Measurements from ENCODE around the gene SYTL5.

SYTL5 gene

DNA sequence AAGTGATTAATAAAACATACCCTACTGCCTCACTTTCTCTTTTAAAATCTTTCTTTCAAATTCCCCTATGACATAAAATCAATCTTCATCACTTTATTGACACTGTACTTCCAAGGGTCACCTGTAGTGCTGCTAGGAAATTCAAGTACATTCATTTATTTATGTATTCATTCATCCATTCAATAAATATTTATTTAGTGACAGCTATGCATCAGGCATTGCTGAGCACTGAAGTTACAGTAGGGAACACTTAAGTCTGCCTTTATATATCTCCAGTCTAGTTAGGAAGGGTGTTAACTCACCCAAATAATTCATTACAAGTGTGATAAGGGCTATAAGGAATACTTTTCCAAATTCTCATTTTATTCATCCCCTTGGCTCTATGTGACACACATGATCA lies 2.3 kb downstream of the SYTL5 start:
- in situ Hi-C loops (cut with MboI; ENCODE audit: low pct_unique_long_range_greater_than_20kb, low sequenced_read_pairs, unreplicated experiment): no loop called here
- no peak for DNase-seq (ENCODE audit: low spot score)
- TF ChIP-seq, protein P1, sequence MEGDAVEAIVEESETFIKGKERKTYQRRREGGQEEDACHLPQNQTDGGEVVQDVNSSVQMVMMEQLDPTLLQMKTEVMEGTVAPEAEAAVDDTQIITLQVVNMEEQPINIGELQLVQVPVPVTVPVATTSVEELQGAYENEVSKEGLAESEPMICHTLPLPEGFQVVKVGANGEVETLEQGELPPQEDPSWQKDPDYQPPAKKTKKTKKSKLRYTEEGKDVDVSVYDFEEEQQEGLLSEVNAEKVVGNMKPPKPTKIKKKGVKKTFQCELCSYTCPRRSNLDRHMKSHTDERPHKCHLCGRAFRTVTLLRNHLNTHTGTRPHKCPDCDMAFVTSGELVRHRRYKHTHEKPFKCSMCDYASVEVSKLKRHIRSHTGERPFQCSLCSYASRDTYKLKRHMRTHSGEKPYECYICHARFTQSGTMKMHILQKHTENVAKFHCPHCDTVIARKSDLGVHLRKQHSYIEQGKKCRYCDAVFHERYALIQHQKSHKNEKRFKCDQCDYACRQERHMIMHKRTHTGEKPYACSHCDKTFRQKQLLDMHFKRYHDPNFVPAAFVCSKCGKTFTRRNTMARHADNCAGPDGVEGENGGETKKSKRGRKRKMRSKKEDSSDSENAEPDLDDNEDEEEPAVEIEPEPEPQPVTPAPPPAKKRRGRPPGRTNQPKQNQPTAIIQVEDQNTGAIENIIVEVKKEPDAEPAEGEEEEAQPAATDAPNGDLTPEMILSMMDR (IDR thresholded peaks at IDR 0.05; ENCODE audit: extremely low read depth, insufficient read depth, missing control alignments): no peak

DNA sequence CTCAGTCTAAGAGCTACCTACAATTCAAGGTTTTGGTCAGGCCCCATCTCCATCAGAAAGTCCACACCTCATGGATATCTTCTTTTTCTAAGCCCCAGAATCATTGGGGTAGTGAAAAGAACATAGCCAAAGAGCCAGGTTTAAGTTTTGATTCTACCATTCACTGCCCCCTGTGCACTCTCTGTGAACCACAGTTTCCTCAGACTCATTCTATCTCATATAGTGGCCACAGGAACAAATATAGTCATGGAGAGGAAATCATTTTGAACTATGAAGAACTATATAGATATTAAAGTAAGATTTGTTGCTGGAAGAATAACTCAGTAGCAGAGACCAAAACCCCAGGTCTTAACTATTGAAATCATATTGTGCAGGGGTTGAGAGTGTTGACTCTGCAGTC lies 3.3 kb downstream of the SYTL5 start:
- in situ Hi-C loops (cut with MboI; ENCODE audit: low pct_unique_long_range_greater_than_20kb, low sequenced_read_pairs, unreplicated experiment): no loop called here
- no peak for DNase-seq (ENCODE audit: low spot score)
- TF ChIP-seq, protein P1 (IDR thresholded peaks at IDR 0.05; ENCODE audit: extremely low read depth, insufficient read depth, missing control alignments): no peak

DNA sequence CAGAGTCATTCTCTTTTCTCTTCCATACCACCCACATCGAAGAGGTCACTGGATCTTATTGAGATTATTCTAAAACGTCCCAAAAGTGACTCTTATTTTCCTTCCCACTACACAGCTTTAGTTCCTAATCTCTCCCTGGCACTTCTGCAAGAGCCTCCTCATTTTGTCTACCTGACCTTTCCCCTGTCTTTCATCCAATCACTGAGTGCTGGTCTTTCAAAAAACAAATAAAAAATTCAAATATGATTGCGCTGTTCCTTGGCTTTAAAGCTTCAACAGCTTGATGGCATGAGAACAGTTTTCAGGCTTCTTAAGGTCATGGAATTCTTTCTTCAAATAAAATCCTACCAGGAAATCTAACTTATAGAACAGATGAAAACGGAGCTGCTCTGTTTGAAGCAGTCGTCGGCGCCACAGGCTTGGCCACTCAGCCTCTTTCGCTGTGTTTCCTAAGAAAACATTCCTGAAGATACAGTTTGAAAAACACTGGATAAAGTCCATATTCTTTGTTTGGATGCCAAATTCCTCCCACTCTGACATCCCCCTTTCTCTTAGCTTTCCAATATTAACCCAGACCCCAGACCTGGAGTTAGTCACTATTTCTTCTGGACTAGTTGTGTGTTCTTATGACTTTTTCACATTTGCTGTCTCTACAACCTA lies 12.5 kb downstream of the SYTL5 start:
- no peak for DNase-seq (ENCODE audit: low spot score)
- TF ChIP-seq, protein P1 (IDR thresholded peaks at IDR 0.05; ENCODE audit: extremely low read depth, insufficient read depth, missing control alignments): no peak
- in situ Hi-C loops (cut with MboI; ENCODE audit: low pct_unique_long_range_greater_than_20kb, low sequenced_read_pairs, unreplicated experiment): no loop called here

DNA sequence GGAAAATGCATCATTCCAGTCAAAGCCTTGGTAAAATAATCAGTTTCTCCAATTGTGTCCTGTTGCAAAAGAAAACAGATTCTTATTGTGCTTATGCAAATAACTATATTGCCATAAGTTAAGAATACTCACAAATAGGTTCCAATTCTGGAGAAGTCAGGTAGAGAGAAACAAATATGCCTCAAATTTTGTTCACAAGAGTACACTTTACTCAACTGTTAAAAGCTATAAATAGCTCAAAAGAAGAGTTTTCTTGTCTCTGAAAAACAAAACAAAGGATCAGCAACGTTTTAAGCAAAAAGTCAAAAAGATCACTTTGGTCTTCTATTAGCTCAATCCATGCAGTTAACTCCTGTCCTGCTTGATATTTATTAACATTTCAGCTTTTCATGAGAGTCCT lies 21.9 kb downstream of the SYTL5 start:
- in situ Hi-C loops (cut with MboI; ENCODE audit: low pct_unique_long_range_greater_than_20kb, low sequenced_read_pairs, unreplicated experiment): no loop called here
- DNase-seq (ENCODE audit: low spot score): no peak
- TF ChIP-seq, protein P1 (IDR thresholded peaks at IDR 0.05; ENCODE audit: extremely low read depth, insufficient read depth, missing control alignments): no peak

DNA sequence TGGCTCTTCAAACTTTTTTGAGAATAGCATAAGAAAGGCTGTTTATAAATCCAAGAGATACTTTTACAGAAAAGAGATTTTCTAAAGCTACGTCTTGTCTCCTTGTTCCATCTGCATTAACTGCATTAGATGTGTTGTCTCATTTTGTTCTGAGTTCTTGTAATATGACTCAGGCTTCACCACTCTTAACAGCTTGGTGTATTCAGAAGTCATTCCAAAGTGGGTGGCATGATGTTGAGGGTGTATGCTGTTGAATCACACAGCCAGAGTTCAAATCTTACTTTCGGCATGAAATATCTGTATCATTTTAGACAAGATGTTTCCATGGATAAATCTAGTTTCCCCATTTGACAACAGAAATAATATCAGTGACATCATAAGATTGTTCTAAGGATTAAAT lies 30.1 kb downstream of the SYTL5 start:
- in situ Hi-C loops (cut with MboI; ENCODE audit: low pct_unique_long_range_greater_than_20kb, low sequenced_read_pairs, unreplicated experiment): no loop called here
- no peak for DNase-seq (ENCODE audit: low spot score)
- TF ChIP-seq, protein P1 (IDR thresholded peaks at IDR 0.05; ENCODE audit: extremely low read depth, insufficient read depth, missing control alignments): no peak

DNA sequence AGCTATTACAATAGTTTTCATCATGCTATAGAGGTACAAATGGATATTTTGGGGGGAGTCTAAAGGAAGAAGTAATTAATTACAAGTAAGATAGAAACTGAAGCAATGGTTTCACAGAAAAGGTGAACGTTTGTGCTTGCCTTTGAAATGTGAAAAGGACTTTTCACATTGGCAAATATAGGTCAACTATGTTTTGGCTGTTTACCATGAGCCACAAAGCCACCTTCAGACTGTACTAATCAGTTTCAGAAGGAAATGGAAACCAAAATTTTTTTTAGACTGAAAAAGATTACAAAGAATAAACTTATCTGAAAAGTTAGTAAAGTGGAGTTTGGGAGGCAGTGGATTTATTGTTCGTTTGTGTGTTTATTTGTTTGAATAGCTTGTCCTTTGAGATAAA lies 32.1 kb downstream of the SYTL5 start:
- in situ Hi-C loops (cut with MboI; ENCODE audit: low pct_unique_long_range_greater_than_20kb, low sequenced_read_pairs, unreplicated experiment): no loop called here
- TF ChIP-seq, protein P1 (IDR thresholded peaks at IDR 0.05; ENCODE audit: extremely low read depth, insufficient read depth, missing control alignments): no peak
- DNase-seq (ENCODE audit: low spot score): no peak
